Spinal cord (tissue), 10 donors: ENCODE results near the gene COL9A3. TPM values are rescaled to one million over a fixed set of nuclear protein-coding genes. Genes with fewer than 3 reads are reported as not detected.

Experiments used
- DNase-seq, 6 donors: peaks; one replicate each; pipeline versions ENCODE4 v3.0.0 to v3.0.0-alpha.2; 2013 to 2015; ENCODE audit warnings: low spot score in 6 of 6, low read depth in 4 of 6
- H3K27ac ChIP-seq: one replicate; pipeline ENCODE4 v1.5.1; 2013; ENCODE audit warnings: low read depth, low read length, control low read depth
- H3K27me3 ChIP-seq: one replicate; pipeline ENCODE4 v1.6.1; 2013; ENCODE audit warnings: low read length; ENCODE audit not compliant: control insufficient read depth, insufficient read depth
- H3K36me3 ChIP-seq: one replicate; pipeline ENCODE4 v1.6.1; 2013; ENCODE audit warnings: low read length; ENCODE audit not compliant: control insufficient read depth, insufficient read depth
- H3K4me1 ChIP-seq: one replicate; pipeline ENCODE4 v1.6.1; 2013; ENCODE audit warnings: low read length; ENCODE audit not compliant: control insufficient read depth, insufficient read depth
- H3K4me3 ChIP-seq: one replicate; pipeline ENCODE4 v1.5.1; 2013; ENCODE audit warnings: low read depth, low read length, control low read depth
- H3K9me3 ChIP-seq: one replicate; pipeline ENCODE4 v1.6.1; 2013; ENCODE audit warnings: low read length; ENCODE audit not compliant: control insufficient read depth, insufficient read depth
- WGBS: methylation state at CpG from one replicate; pipeline ENCODE4 v1.1.5; 2013; ENCODE audit warnings: missing lambda C conversion rate; ENCODE audit not compliant: insufficient coverage; 5-methylcytosine and 5-hydroxymethylcytosine counted together
- polyA plus RNA-seq, 2 donors: library from polyadenylated mRNA; unstranded; fragments of 120-200 nt; gene quantifications; one replicate each; pipeline ENCODE4 v1.2.1, GENCODE V29; 2013; ENCODE audit not compliant: insufficient read length in 2 of 2
- total RNA-seq, 2 donors: library from RNA; depleted of rRNA in 1 of 2; stranded (reverse); fragments of 120-200 nt in 1 of 2; fragments of >200 nt in 1 of 2; gene quantifications; one replicate each; pipeline versions ENCODE4 v1.2.3 to v1.2.4, GENCODE V29; 2013 to 2014
- donor health status: healthy.

Gene COL9A3
- total and polyA plus RNA-seq, 4 donors = 33.5 to 151 (median 57.4) TPM

GRCh38 chr20:62787866-62788265 is 29.0 kb upstream of the COL9A3 start:
- no peaks in the 10 kb centered on the region for H3K27me3 ChIP-seq
- no peak for DNase-seq
- H3K9me3 ChIP-seq = no peaks in the 10 kb centered on the region
- no peak overlapping the region for H3K4me3 ChIP-seq
- peaks cover 54% of the 10 kb centered on the region for H3K4me1 ChIP-seq
- no peak overlapping the region for H3K27ac ChIP-seq
- H3K36me3 ChIP-seq = no peaks in the 10 kb centered on the region
- WGBS = 71% methylated on average over 5 of the region's 5 CpGs

DNA sequence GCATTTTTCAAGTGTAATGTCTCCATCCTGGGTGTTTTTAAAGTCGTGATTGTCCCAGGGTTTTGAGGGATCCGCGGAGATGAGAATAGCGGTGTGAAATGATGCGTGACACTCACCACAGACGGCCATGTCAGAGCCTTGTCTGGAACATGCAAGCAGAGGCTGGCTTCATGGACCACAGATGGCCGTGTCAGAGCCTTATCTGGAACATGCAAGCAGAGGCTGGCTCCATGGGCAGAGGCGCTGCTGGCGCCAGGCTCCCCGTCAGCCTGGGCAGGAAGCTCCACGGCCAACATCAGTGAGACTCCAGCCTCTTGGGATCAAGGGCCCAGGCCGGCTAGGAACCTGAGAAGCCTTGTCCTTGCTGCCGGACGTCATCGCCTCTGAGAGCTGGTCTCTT is 28.2 kb upstream of the COL9A3 start:
- H3K27ac ChIP-seq = no peak overlapping the region
- H3K4me1 ChIP-seq = peaks cover 55% of the 10 kb centered on the region
- no peak for DNase-seq
- no peaks in the 10 kb centered on the region for H3K9me3 ChIP-seq
- no peak overlapping the region for H3K4me3 ChIP-seq
- no peaks in the 10 kb centered on the region for H3K27me3 ChIP-seq
- WGBS = 75% methylated on average over 15 of the region's 15 CpGs
- H3K36me3 ChIP-seq = no peaks in the 10 kb centered on the region

- Histone ChIP-seq H3K36me3 (no peaks in the 10 kb centered on the region), H3K9me3 (no peaks in the 10 kb centered on the region), H3K4me1 (peaks cover 58% of the 10 kb centered on the region), H3K27me3 (no peaks in the 10 kb centered on the region), H3K4me3 (no peak overlapping the region), H3K27ac (no peak overlapping the region)
- WGBS = 93% methylated on average over 9 of the region's 12 CpGs
- no peak for DNase-seq
Measured at GRCh38 chr20:62790075-62790474, 26.8 kb upstream of the COL9A3 start.

DNA sequence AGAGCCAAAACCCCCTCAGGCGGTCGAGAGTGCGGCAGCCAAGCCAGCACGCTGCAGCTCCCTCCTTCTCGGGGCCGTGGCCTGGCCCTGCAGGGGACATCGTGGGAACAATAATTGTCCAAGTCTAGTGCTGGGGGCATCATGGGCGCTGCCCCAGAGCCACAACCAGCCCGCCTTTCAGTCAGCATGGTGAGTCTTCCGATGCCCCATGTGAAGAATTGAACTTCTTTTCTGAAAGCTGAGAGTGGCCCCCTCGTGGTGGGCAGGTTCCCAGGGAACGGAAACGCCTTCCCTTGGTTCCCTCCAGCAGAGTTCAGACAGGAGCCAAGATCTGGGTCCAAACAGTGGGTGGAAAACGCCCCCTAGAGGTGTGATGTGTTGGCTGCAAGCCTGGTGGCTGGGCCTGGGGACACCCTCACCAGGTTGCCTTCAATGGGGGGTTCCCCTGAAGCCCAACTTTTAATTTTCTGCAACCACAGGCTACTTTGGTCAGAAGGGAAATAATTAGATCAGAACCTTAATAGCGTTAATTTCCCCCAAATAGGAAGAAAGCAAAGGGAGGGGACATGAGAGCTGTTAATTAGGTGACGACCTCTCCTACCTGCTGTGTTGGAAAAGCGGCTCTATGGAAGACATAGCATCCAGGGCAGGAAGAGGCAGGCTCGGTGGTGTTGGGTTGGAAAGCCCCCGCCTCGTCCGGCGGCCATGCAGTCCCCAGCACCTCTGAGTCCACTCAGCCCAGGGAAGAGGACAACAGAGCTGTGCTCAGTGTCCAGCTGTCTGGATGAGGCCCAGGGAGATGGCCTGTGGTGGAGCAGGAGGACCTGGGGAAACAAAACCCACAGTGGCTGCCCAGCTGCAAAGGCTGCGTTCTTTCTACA is 25.3 kb upstream of the COL9A3 start:
- no peak overlapping the region for H3K4me3 ChIP-seq
- WGBS = 28% methylated on average over 22 of the region's 23 CpGs
- DNase-seq = peak in 5 of 6 donors; percentile 72 to 97 (median 85)
- H3K4me1 ChIP-seq = peaks cover 56% of the 10 kb centered on the region
- no peaks in the 10 kb centered on the region for H3K36me3 ChIP-seq
- no peaks in the 10 kb centered on the region for H3K27me3 ChIP-seq
- no peak overlapping the region for H3K27ac ChIP-seq
- no peaks in the 10 kb centered on the region for H3K9me3 ChIP-seq

- WGBS = 76% methylated on average over 7 of the region's 9 CpGs
- no peak for DNase-seq
- H3K27me3 ChIP-seq = no peaks in the 10 kb centered on the region
- H3K4me1 ChIP-seq = peaks cover 58% of the 10 kb centered on the region
- no peak overlapping the region for H3K4me3 ChIP-seq
- no peaks in the 10 kb centered on the region for H3K9me3 ChIP-seq
- peaks cover 4% of the 10 kb centered on the region for H3K36me3 ChIP-seq
- no peak overlapping the region for H3K27ac ChIP-seq
Measured at GRCh38 chr20:62792182-62792939, 24.5 kb upstream of the COL9A3 start.

DNA sequence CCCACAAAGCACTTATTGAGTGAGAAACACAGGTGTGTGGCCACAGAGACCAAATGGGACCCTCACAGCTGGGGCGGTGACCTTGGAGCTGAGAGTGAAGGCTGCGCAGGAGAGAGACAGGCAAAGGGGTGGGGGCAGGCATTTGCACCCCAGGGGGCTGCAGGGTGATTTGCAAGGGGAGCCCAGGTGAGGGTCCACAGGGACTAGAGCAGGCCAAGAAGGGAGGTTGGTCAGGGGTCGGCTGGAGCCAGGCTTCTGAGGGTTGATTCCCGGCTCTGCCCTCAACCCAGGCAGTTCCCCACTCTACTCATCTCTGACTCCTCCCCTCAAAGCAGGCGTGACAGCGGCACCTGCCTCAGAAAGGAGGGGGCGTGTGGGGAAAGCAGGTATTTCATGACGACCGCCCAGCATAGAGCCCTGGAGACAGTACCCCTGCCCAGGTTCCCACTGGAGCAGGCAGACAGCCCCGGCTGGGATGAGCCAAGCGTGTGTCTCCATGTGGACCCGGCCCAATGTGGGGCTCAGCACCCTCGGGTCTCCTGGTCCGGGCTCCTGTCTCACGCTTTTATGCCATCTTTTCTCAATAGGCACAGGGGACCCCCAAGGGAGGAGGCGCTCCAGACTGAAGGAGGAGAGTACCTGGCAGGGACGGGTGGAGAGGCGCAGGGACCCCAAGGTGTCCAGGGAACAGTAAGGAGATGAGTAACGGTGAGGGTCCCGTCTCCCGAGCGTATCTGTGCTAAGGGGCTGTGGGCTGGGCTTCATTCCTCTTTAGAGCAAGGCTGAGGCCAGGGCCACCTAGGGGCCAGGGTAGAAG is 23.7 kb upstream of the COL9A3 start:
- Histone ChIP-seq H3K27ac (no peak overlapping the region), H3K9me3 (no peaks in the 10 kb centered on the region), H3K4me1 (peaks cover 57% of the 10 kb centered on the region), H3K4me3 (no peak overlapping the region), H3K36me3 (peaks cover 12% of the 10 kb centered on the region), H3K27me3 (no peaks in the 10 kb centered on the region)
- 79% methylated on average over 18 of the region's 22 CpGs for WGBS
- DNase-seq = no peak

- peaks cover 52% of the 10 kb centered on the region for H3K4me1 ChIP-seq
- 52% methylated on average over 7 of the region's 7 CpGs for WGBS
- peak overlapping the region; percentile 81 for H3K27ac ChIP-seq
- H3K36me3 ChIP-seq = peaks cover 18% of the 10 kb centered on the region
- no peaks in the 10 kb centered on the region for H3K9me3 ChIP-seq
- H3K27me3 ChIP-seq = no peaks in the 10 kb centered on the region
- DNase-seq = no peak
- H3K4me3 ChIP-seq = no peak overlapping the region
Measured at GRCh38 chr20:62793757-62794006, 23.2 kb upstream of the COL9A3 start.

DNA sequence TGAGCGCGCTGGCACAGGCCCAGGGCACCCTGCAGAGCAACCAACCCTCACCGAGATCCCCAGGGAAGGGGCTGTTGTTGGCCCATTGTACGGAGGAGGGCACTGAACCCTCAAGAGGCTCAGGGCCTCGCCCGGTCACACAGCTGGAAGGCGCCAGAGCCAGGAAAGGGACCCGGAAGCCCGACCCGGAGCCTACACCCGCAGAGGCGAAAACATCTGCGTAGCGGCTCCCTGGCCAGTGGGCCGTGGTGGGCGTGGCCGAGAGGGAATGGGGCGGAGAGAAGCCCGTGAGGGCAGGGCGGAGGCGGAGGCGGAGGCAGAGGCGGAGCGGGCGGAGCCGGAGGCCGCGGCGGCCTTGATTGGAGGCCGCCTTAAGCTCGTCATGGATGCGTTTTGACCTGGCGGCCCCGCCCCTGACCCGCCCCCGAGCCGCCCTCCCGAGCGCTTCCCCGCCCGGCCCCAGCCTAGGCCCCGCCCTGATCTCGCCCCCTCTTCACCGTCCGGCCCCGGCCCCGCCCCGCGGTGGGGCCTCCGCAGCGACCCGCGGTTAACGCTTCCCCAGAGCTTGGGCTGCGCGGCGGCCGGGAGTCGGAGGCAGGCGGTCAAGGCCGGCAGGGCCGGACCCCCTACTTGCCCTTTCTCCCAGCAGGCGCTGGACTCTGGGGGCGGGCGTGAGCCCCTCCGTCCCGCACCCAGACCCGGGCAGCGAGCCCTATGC is 22.7 kb upstream of the COL9A3 start:
- H3K9me3 ChIP-seq = no peaks in the 10 kb centered on the region
- H3K4me3 ChIP-seq = peak overlapping the region; percentile 59
- H3K27me3 ChIP-seq = no peaks in the 10 kb centered on the region
- peak in 5 of 6 donors; percentile 82 to 97 (median 87) for DNase-seq
- peaks cover 22% of the 10 kb centered on the region for H3K36me3 ChIP-seq
- peak overlapping the region; percentile 81 for H3K27ac ChIP-seq
- WGBS = under 1% methylated on average over 61 of the region's 69 CpGs
- peaks cover 48% of the 10 kb centered on the region for H3K4me1 ChIP-seq
